GM06990 (cell line): ENCODE measurements around the gene TMEM190.

ENCODE experiments used
- DNase-seq: peaks from one replicate; pipeline ENCODE4 v3.0.0-alpha.2; 2011; ENCODE audit not compliant: insufficient read length; ENCODE audit errors: extremely low read depth
- H3K27me3 ChIP-seq: replicated peaks from 2 replicates; pipeline ENCODE4 v1.6.0; 2011; ENCODE audit warnings: low read length; ENCODE audit not compliant: control insufficient read depth, insufficient read depth
- H3K36me3 ChIP-seq: 2 replicates; pipeline ENCODE4 v1.5.1; 2011; ENCODE audit warnings: low read length; ENCODE audit not compliant: control insufficient read depth, insufficient read depth
- H3K4me3 ChIP-seq: replicated peaks from 2 replicates; pipeline ENCODE4 v1.5.1; 2011; ENCODE audit warnings: low read depth, mild to moderate bottlenecking, control low read depth, low read length
- TF ChIP-seq, protein P1 (sequence below): IDR thresholded peaks from 2 replicates; pipeline ENCODE4 v1.5.1; 2011; ENCODE audit warnings: low read length, control low read depth, mild to moderate bottlenecking, inconsistent platforms; ENCODE audit not compliant: insufficient read depth, poor library complexity, severe bottlenecking

Gene TMEM190

DNA sequence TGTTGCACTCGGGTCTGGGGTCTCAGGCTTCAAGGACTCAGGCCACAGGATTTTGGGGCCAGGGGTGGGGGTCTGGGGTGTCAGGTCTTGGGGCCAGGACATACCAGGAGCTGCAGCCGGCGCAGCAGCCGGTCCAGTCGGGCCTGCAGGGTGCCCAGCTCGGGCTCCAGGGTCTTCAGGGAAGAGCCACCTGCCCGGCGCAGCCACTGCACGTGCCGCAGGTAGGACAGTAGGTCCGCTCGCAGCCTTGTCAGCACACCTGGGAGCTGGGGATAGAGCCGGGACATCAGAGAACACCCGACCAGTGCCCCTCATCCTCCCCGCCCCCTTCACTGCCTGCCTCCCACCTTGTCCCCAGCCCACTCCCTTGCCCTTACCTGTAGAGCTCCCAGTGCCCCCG lies 8.5 kb upstream of the TMEM190 start:
- Histone ChIP-seq H3K27me3 (no peaks in the 10 kb centered on the region; the same call in none of the 2 replicates), H3K36me3 (no peaks in the 10 kb centered on the region)

DNA sequence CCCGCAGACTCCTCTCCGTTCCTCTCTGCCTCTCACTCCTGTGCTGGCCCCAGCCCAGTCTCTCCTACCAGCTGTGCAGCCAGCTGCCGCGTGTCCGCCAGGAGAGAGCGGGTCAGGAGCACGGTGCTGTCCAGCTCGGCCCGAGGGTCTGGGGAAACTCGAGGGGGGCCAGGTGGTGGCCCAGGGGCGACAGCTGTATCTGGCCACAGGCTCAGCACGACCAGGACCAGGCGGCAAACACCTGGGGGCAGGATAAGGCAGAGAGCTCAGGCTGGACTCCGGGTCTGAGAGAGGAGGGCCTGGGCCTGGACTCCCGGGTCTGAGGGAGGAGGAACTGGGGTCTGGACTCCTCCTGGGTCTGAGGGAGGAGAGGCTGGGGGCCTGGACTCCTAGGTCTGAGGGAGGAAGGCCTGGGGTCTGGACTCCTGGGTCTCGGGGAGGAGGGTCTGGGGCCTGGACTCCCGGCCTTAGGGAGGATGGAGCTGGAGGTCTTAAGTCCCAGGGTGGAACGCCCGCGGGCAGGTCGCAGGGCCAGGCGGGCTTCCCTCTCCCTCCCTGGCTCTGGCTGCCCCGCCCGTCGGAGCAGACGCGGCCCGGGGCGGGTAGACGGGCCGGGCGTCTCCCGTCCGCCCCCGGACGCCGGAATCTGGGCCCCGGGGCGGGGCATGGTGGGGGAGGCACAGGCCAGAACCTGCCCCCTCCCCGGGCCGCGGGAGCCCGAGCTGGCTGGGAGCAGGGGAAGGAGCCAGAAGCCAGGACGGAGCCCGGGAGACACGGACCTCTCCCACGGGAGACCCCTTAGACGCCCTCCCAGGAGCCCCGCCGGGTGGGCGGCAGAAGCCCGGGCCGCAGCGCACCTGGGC lies 7.7 kb upstream of the TMEM190 start:
- Histone ChIP-seq H3K4me3 (no peak overlapping the region), H3K27me3 (no peaks in the 10 kb centered on the region; the same call in none of the 2 replicates), H3K36me3 (no peaks in the 10 kb centered on the region)
- TF ChIP-seq, protein P1, sequence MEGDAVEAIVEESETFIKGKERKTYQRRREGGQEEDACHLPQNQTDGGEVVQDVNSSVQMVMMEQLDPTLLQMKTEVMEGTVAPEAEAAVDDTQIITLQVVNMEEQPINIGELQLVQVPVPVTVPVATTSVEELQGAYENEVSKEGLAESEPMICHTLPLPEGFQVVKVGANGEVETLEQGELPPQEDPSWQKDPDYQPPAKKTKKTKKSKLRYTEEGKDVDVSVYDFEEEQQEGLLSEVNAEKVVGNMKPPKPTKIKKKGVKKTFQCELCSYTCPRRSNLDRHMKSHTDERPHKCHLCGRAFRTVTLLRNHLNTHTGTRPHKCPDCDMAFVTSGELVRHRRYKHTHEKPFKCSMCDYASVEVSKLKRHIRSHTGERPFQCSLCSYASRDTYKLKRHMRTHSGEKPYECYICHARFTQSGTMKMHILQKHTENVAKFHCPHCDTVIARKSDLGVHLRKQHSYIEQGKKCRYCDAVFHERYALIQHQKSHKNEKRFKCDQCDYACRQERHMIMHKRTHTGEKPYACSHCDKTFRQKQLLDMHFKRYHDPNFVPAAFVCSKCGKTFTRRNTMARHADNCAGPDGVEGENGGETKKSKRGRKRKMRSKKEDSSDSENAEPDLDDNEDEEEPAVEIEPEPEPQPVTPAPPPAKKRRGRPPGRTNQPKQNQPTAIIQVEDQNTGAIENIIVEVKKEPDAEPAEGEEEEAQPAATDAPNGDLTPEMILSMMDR = no peak
- DNase-seq = no peak

More for the DNA sequence above, 8.5 kb upstream of the TMEM190 start:
- TF ChIP-seq, protein P1 = no peak
- no peak for DNase-seq
- H3K4me3 ChIP-seq = no peak overlapping the region

DNA sequence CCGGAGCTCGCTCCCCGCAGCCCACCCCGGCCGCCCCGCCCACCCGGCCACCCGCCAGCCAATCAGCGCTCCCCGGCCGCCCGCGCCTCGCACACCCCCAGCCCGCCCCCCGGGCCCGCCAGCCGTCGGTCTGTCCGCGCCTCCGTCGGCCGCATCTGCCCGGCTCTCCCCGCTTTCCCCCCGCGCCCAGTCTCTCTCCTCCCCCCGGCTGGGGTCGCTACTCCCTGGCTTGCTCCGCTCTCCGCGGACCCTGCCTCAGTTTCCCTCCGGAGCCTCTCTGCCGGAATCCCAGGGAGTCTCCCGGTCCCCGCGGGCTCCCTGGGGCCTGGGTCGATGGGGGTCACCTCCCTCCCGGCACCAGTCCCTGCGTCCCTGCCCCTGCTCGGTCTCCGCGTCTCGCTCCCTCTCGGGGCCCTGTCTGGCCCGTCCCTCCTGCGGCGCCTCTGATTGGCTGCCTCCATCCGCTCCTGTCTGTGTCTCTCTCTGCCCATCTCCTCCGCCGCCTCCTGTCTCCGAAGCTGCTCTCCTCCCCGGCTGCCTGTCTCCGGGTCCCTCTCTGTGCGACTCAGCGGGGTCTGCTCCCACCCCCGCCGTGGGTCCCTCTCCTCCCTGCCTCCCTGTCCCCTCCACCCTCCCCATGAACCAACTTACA lies 6.8 kb upstream of the TMEM190 start:
- no peak for DNase-seq
- Histone ChIP-seq H3K27me3 (no peaks in the 10 kb centered on the region; the same call in none of the 2 replicates), H3K36me3 (no peaks in the 10 kb centered on the region), H3K4me3 (no peak overlapping the region)
- TF ChIP-seq, protein P1 = no peak

DNA sequence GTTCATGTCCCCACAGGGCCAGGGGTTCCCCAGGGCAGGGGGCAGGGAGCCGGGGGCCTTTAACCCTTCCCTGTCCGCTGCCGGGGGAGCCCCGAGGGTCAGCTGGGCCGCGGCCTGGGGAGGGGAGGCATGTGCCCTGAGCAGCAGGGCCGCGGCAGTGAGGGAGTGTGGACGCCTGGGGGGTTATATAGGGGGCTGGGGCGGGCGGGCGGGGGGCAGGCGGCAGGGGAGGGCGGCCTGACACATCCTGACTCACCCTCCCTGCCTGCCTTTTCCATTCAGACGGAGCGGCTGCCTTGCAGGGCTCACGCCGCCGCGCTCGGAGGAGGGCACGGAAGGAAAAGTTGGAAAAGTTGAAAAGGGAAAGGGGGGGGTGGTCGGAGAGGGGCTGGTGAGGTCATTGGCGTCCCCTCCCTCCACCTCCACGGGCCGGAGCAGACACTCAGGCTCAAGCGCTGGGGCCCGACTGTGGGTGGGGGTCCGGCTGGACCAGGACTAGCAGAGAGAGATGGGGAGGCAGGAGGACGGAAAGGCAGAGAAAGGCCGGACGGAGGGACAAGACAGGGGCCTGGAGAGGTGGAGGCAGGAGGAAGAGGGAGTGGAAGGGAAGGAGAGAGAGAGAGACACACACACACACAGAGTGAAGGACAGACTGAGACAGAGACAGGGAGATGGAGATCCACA lies 6.2 kb upstream of the TMEM190 start, which contains the start of gene IL11:
TSS of gene IL11 (minus strand) at position 159 of the 684 bp plus-strand sequence. CDS start at position 6, 153 bp downstream.
- TF ChIP-seq, protein P1 = no peak
- Histone ChIP-seq H3K4me3 (no peak within 1 kb of the TSS), H3K36me3 (no peaks in the 10 kb centered on the region), H3K27me3 (no peaks in the 10 kb centered on the region; the same call in none of the 2 replicates)
- no peak for DNase-seq

DNA sequence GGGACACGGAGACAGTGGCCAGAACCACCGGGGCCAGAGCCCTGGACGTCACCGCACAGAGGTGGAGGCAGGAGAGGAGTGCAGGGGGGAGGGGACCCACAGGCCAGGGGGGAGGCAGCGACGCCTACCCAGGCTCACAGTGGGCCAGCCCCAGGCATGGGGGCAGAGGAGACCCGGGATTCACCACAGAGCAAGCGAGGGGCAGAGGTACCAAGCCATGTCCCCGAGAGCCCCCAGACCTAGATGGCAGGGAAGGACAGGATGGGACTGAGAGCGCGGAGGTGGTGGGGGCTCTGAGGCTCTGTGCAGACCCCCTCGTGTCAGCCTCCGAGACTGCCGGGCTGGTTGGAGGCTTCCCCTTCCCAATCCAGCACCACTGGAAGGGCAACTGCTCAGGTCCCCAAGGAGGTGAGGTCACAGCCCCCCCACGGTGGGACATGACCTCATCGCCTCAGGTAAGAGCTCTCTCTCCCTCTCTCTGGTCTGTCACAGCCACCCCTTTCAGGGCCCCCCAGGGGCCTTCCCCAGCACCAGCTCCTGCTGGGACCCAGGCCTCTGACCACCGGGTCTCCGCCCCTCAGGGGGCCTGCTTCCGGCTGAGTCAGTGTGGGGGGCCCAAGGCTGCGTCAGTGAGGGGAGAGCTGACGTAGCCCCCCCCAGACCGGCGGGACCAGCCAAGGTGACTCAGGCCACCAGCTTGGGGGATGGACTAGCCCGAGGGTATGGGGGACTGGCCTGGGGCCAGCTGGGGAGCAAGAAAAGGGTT lies 4.1 kb upstream of the TMEM190 start:
- TF ChIP-seq, protein P1 = no peak
- no peaks in the 10 kb centered on the region; the same call in none of the 2 replicates for H3K27me3 ChIP-seq
- no peak overlapping the region for H3K4me3 ChIP-seq
- no peak for DNase-seq
- no peaks in the 10 kb centered on the region for H3K36me3 ChIP-seq
